Cardiac muscle cell (in vitro differentiated cells and primary cell): ENCODE data around the gene AP2A1. TPM values are rescaled to one million over a fixed set of nuclear protein-coding genes. Genes with fewer than 3 reads are reported as not detected.

Source experiments
- DNase-seq, 2 donors: peaks; one replicate each; pipeline versions ENCODE4 v3.0.0 to v3.0.0-alpha.2; 2010 to 2017; ENCODE audit warnings: low read depth in 1 of 2, low spot score in 1 of 2
- H3K27ac ChIP-seq: fragments of 200-600 bp; sonication (generic); 2 replicates; pipeline ENCODE4 v1.5.1; 2016
- H3K27me3 ChIP-seq: fragments of 200-600 bp; sonication (generic); 2 replicates; pipeline ENCODE4 v1.6.0; 2016; ENCODE audit warnings: control low read depth
- H3K36me3 ChIP-seq: fragments of 200-600 bp; sonication (generic); 2 replicates; pipeline ENCODE4 v1.5.1; 2016; ENCODE audit warnings: control low read depth
- H3K4me1 ChIP-seq: fragments of 200-600 bp; sonication (generic); 2 replicates; pipeline ENCODE4 v1.8.1; 2017; ENCODE audit warnings: low read depth, mild to moderate bottlenecking, mixed run types
- H3K4me3 ChIP-seq: fragments of 200-600 bp; sonication (generic); 2 replicates; pipeline ENCODE4 v1.5.1; 2016; ENCODE audit warnings: mild to moderate bottlenecking
- H3K9me3 ChIP-seq: fragments of 200-600 bp; sonication (generic); 2 replicates; pipeline ENCODE4 v1.5.1; 2017; ENCODE audit warnings: low read depth, mild to moderate bottlenecking, control low read depth
- polyA plus RNA-seq: library from polyadenylated mRNA; unstranded; fragments of >200 nt; fragmentation: Nextera tagmentation; extraction: Ambion mirVana; gene quantifications from 2 replicates; pipeline ENCODE4 v1.2.1, GENCODE V29; 2016
- total RNA-seq: library from RNA; depleted of rRNA; stranded (reverse); fragments of >200 nt; gene quantifications from 2 replicates; pipeline ENCODE4 v1.2.3, GENCODE V29; 2016
- TF ChIP-seq, protein P1 (sequence below): IDR thresholded peaks from 2 replicates; pipeline ENCODE4 v1.5.1; 2012; ENCODE audit warnings: low read depth, mild to moderate bottlenecking, low read length

The AP2A1 gene
- total and polyA plus RNA-seq, 2 experiments from 2014 or later: 78.0 to 153 TPM

GRCh38 chr19:49820125-49820524, 53.3 kb downstream of the AP2A1 start:
- Histone ChIP-seq H3K9me3 (no peaks in the 10 kb centered on the region), H3K27me3 (no peaks in the 10 kb centered on the region), H3K36me3 (peaks cover 5% of the 10 kb centered on the region), H3K4me1 (peaks cover 12% of the 10 kb centered on the region), H3K4me3 (no peak overlapping the region), H3K27ac (peak overlapping the region; percentile 62)
- TF ChIP-seq, protein P1, sequence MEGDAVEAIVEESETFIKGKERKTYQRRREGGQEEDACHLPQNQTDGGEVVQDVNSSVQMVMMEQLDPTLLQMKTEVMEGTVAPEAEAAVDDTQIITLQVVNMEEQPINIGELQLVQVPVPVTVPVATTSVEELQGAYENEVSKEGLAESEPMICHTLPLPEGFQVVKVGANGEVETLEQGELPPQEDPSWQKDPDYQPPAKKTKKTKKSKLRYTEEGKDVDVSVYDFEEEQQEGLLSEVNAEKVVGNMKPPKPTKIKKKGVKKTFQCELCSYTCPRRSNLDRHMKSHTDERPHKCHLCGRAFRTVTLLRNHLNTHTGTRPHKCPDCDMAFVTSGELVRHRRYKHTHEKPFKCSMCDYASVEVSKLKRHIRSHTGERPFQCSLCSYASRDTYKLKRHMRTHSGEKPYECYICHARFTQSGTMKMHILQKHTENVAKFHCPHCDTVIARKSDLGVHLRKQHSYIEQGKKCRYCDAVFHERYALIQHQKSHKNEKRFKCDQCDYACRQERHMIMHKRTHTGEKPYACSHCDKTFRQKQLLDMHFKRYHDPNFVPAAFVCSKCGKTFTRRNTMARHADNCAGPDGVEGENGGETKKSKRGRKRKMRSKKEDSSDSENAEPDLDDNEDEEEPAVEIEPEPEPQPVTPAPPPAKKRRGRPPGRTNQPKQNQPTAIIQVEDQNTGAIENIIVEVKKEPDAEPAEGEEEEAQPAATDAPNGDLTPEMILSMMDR: no peak
- DNase-seq: peak in 1 of 2 donors; percentile 70

DNA sequence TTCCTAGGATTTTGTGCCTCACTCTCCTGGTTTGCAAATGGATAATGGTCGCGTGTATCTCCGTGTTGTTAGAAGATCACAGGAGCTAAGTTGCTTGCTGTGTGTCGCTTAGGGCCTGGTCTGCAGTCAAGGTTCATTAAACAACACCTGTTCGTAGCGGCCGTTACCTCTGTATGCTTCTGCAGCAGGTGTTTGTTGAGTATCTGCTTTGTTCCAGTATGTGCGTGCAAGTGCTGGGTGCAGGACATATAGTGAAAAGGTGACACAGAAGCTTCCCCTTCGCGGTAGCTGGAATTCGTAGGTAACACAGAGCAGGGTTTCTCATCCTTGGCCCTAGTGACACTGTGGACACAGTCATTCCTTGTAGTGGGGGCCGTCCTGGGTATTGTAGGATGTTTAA, 56.7 kb downstream of the AP2A1 start:
- TF ChIP-seq, protein P1: no peak
- H3K4me1 ChIP-seq: peaks cover 12% of the 10 kb centered on the region

GRCh38 chr19:49824662-49825061, 57.9 kb downstream of the AP2A1 start:
- peaks cover 7% of the 10 kb centered on the region for H3K4me1 ChIP-seq
- no peaks in the 10 kb centered on the region for H3K9me3 ChIP-seq
- TF ChIP-seq, protein P1: no peak
- H3K4me3 ChIP-seq: no peak overlapping the region
- no peak overlapping the region for H3K27ac ChIP-seq
- DNase-seq: no peak
- peaks cover 5% of the 10 kb centered on the region for H3K36me3 ChIP-seq
- no peaks in the 10 kb centered on the region for H3K27me3 ChIP-seq

More for the DNA sequence above, 56.7 kb downstream of the AP2A1 start:
- Histone ChIP-seq H3K27ac (no peak overlapping the region), H3K36me3 (peaks cover 5% of the 10 kb centered on the region), H3K4me3 (no peak overlapping the region), H3K9me3 (no peaks in the 10 kb centered on the region), H3K27me3 (no peaks in the 10 kb centered on the region)
- DNase-seq: no peak

DNA sequence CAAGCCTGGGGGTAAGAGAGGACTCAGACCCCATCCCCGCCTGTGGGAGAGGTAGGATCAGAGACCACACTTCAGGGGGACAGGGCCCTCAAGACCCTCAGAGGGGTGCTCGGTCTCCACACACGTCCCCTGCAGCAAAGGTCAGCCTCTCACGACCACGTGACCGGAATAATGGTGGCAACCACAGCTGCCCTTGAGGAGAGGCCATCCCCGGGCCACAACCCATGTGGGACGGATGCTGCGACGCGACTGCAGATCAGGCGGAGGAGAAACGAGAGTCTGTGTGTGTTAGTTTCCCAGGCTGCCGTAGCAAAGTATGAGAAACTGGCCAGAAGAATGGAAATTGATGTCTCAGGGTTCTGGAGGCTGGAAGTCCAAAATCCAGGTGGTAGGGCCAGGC, 60.2 kb downstream of the AP2A1 start:
- H3K9me3 ChIP-seq: no peaks in the 10 kb centered on the region
- no peak for DNase-seq
- no peaks in the 10 kb centered on the region for H3K27me3 ChIP-seq
- no peak overlapping the region for H3K4me3 ChIP-seq
- H3K4me1 ChIP-seq: no peaks in the 10 kb centered on the region
- no peak overlapping the region for H3K27ac ChIP-seq
- TF ChIP-seq, protein P1: no peak
- H3K36me3 ChIP-seq: peaks cover 15% of the 10 kb centered on the region

DNA sequence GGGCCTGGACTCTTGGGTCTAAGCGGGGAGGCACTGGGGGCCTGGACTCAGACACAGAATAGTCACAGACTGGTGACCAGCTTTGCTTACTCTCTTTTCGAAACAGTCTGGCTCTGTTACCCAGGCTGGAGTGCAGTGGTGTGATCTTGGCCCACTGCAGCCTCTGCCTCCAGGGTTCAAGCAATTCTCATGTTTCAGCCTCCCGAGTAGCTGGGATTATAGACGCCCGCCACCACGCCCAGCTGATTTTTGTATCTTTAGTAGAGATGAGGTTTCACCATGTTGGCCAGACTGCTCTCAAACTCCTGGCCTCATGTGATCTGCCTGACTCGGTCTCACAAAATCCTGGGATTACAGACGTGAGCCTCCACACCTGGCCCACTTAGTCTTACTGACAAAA, 62.4 kb downstream of the AP2A1 start:
- Histone ChIP-seq H3K36me3 (peaks cover 23% of the 10 kb centered on the region), H3K4me3 (no peak overlapping the region), H3K9me3 (no peaks in the 10 kb centered on the region), H3K27me3 (no peaks in the 10 kb centered on the region), H3K4me1 (no peaks in the 10 kb centered on the region), H3K27ac (no peak overlapping the region)
- TF ChIP-seq, protein P1: no peak
- DNase-seq: no peak

- Histone ChIP-seq H3K27me3 (no peaks in the 10 kb centered on the region), H3K36me3 (peaks cover 25% of the 10 kb centered on the region), H3K4me1 (no peaks in the 10 kb centered on the region), H3K27ac (no peak overlapping the region), H3K4me3 (no peak overlapping the region), H3K9me3 (no peaks in the 10 kb centered on the region)
- TF ChIP-seq, protein P1: no peak
- DNase-seq: no peak
These were observed 62.9 kb downstream of the AP2A1 start for GRCh38 chr19:49829721-49830120.
